Measurements from ENCODE around the gene LIPG. TPM values are rescaled to one million over a fixed set of nuclear protein-coding genes. Genes with fewer than 3 reads are reported as not detected.
A peak's percentile ranks its signal among the peaks of the same experiment; 100 is the strongest.

LIPG gene
- total RNA-seq, 2 donors from 2014 or later, result 0.09 to 1.6 TPM

- DNase-seq (no peak), ATAC-seq (no peak)
- intact Hi-C loops (cut with DNase I), result no loop called here
Observed at GRCh38 chr18:49623571-49623970, 61.7 kb downstream of the LIPG start.

DNA sequence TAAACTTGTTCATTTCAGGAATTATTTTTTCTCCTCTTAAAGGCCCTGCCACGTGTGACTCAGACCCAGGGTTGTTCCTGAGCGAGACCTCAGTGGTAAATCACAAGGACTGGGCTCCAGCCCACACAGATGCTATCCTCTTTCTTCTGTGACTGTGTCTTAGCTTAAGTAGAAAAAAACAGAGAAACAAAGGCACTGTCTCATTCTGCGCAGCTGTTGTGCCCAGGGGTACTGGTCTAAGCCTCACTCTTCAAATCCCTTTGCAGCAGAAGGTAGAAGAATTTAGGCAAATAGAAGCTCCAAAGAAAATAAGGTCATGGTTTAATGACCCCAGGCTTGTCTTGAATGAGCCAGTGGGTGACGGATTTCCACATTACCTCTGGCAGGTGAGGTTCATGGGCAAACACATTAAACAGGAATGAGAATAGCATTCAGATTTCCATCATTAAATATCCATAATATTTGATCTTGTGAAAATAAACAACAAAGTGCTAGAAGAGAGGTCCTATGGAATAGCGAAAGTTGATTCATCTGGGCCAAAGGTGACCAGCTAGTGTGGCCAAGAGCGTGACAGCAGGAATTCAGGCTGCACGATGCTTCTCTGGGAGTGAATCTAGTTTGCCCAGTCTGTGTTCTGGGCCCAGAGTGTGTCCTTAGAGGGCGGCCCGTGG, 63.3 kb downstream of the LIPG start:
- ATAC-seq (no peak), DNase-seq (no peak)
- intact Hi-C loops (cut with DNase I), result no loop called here

GRCh38 chr18:49626842-49627467, 65.1 kb downstream of the LIPG start:
- DNase-seq, result no peak
- ATAC-seq, result no peak
- intact Hi-C loops (cut with DNase I), result no loop called here

GRCh38 chr18:49628119-49628518, 66.3 kb downstream of the LIPG start:
- ATAC-seq, result no peak
- intact Hi-C loops (cut with DNase I), result no loop called here

GRCh38 chr18:49628881-49629795, 67.3 kb downstream of the LIPG start:
- intact Hi-C loops (cut with DNase I), result no loop called here
- ATAC-seq (peak; percentile 63 to 85), DNase-seq (peak; percentile 39)

More at GRCh38 chr18:49628119-49628518, 66.3 kb downstream of the LIPG start:
- no peak for DNase-seq

DNA sequence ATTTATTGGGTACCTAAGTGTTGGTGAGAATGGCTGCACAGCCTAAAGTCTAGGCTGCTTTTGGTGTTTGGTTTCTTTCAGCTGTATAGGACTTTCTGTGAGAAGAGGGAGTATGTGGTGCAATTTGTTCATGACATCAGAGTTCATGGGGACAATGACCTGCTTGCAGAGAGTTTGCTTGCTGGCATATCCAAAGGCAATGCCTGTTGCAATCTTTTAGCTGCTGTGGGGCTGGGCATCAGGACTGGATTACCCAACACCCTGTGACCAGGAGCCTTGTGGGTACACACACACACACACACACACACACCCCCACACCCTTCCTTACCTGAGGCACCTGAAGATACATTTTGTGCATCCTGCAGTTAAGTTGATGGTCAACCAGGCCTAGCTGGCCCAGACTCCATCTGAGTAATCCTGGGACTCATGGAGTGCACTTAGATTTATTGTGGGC, 68.4 kb downstream of the LIPG start:
- DNase-seq, result no peak
- ATAC-seq, result peak in 1 of 2 donors; percentile 61
- intact Hi-C loops (cut with DNase I), result no loop called here

DNA sequence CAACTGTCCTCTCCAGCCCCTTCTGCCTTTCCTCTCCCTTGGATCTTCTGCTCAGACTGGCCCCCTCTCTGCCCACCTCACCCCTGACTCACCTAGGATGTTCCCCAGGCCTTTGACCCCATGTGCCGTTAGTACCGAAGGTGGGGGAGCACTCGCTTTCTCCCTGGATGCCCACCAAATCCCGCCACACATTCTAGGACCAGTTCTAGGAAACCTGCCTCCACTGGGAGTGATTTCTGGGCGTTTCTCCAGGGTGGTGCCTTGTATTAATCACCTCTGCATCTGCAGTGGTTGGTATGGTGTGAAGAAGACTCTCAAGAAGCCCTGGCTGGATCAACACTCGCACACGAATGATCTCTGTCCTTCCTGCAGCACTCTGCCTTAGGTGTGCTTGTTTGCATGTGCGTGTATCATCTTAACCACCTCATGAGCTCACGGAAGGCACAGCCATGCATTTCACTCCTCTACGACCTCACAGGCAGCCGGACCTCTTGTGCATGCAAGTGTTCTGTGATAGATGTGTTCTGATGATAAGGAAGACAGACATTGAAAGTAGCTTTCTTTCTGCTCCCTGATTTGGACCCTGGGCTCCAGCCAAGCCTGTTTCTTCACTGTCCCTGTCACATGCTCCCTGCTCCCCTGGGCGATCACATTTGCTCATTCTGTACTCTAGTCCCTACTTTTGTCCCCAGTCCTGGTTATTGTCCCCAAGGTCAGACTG, 69.4 kb downstream of the LIPG start:
- no peak for DNase-seq
- intact Hi-C loops (cut with DNase I), result no loop called here
- ATAC-seq, result no peak

- ATAC-seq (no peak), DNase-seq (no peak)
- intact Hi-C loops (cut with DNase I), result no loop called here
Observed at GRCh38 chr18:49632588-49632987, 70.7 kb downstream of the LIPG start.

- intact Hi-C loops (cut with DNase I), result no loop called here
- no peak for DNase-seq
- ATAC-seq, result no peak
Observed at GRCh38 chr18:49638209-49638785, 76.4 kb downstream of the LIPG start.

- ATAC-seq, result no peak
- no peak for DNase-seq
- intact Hi-C loops (cut with DNase I), result no loop called here
Observed at GRCh38 chr18:49638891-49639557, 77.2 kb downstream of the LIPG start.

- peak; percentile 44 for DNase-seq
- intact Hi-C loops (cut with DNase I), result no loop called here
- peak; percentile 62 to 63 for ATAC-seq
Observed at GRCh38 chr18:49639643-49640391, 78.0 kb downstream of the LIPG start.

- DNase-seq, result no peak
- no peak for ATAC-seq
Observed at GRCh38 chr18:49640741-49641140, 78.9 kb downstream of the LIPG start.

GRCh38 chr18:49645196-49645595, 83.3 kb downstream of the LIPG start:
- DNase-seq (no peak), ATAC-seq (no peak)
- intact Hi-C loops (cut with DNase I), result no loop called here

More at GRCh38 chr18:49640741-49641140, 78.9 kb downstream of the LIPG start:
- intact Hi-C loops (cut with DNase I), result no loop called here

- intact Hi-C loops (cut with DNase I), result no loop called here
- ATAC-seq (peak; percentile 78 to 86), DNase-seq (peak; percentile 67)
Observed at GRCh38 chr18:49645841-49646351, 84.0 kb downstream of the LIPG start.

GRCh38 chr18:49646873-49647272, 85.0 kb downstream of the LIPG start:
- ATAC-seq, result no peak
- intact Hi-C loops (cut with DNase I), result no loop called here

DNA sequence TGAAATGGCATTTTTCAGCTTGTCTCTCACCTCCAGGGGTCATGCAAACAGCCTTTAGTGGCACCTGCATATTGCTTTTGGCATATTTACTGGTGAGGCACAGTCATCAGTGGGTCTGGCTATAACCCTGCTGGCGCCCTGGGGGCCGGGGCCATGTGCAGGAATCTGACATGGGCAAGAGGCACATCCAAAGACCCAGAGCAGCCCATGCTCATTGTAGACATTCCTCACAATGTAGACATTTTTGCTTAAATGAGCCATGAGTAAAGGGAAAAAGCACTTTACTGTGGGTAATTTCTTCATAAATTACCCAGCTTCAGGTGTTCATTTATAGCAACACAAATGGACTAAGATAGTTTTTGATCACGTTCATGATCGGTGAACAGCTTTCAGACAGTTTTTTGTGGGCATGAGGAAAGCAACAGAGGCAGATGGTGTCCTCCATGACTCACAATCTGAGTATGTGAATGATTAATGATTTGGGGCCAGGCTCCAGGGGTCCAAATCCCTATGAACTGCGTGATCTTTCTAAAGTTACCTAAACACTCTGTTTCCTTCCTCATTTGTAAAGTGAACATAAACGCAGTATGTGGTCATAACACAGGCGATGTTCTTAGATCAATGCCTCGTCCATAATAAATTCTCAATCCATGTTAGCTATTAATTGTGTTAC, 85.8 kb downstream of the LIPG start:
- no peak for DNase-seq
- peak in 1 of 2 donors; percentile 31 for ATAC-seq
- intact Hi-C loops (cut with DNase I), result no loop called here

More at GRCh38 chr18:49646873-49647272, 85.0 kb downstream of the LIPG start:
- no peak for DNase-seq

DNA sequence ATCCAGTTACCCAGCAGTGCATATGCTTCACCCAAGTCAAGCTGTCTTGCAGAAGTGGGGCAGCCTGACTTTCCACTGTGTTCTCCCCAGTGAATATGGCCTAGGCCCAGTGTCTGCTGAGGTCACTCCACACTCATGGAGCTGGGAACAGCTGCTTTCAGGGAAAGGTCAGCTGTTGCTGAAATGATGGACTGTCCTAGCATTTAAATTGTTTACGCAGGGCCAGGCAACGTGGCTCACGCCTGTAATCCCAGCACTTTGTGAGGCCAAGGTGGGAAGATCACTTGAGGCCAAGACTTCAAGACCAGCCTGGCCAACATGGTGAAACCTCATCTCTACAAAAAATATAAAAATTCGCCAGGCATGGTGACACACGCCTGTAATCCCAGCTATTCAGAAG, 86.5 kb downstream of the LIPG start:
- intact Hi-C loops (cut with DNase I), result no loop called here
- ATAC-seq (peak; percentile 60 to 77), DNase-seq (no peak)

Data from left cardiac atrium (tissue), 4 donors.